GM19452 (cell line): Measurements from ENCODE around the gene THRB.

Experiments used
- ATAC-seq: cut with Tn5 transposase; IDR thresholded peaks from one replicate; pipeline ENCODE4 v1.9.1; 2021; ENCODE audit not compliant: unreplicated experiment

THRB gene

GRCh38 chr3:24318677-24319287 lies 175.9 kb downstream of the THRB start:
- ATAC-seq, result no peak

- no peak for ATAC-seq
Observed at GRCh38 chr3:24316887-24317383, 177.7 kb downstream of the THRB start.

GRCh38 chr3:24315971-24316370 lies 178.7 kb downstream of the THRB start:
- no peak for ATAC-seq

GRCh38 chr3:24315356-24315755 lies 179.3 kb downstream of the THRB start:
- no peak for ATAC-seq

GRCh38 chr3:24311881-24312280 lies 182.8 kb downstream of the THRB start:
- no peak for ATAC-seq

- ATAC-seq, result no peak
Observed at GRCh38 chr3:24310887-24311286, 183.8 kb downstream of the THRB start.

GRCh38 chr3:24306518-24306917 lies 188.1 kb downstream of the THRB start:
- no peak for ATAC-seq

GRCh38 chr3:24305795-24306467 lies 188.7 kb downstream of the THRB start:
- no peak for ATAC-seq

- no peak for ATAC-seq
Observed at GRCh38 chr3:24303057-24303754, 191.4 kb downstream of the THRB start.

GRCh38 chr3:24302396-24302795 lies 192.3 kb downstream of the THRB start:
- ATAC-seq, result no peak

GRCh38 chr3:24300949-24301348 lies 193.7 kb downstream of the THRB start:
- no peak for ATAC-seq

GRCh38 chr3:24299806-24300626 lies 194.6 kb downstream of the THRB start:
- ATAC-seq, result no peak

- ATAC-seq, result no peak
Observed at GRCh38 chr3:24299246-24299805, 195.3 kb downstream of the THRB start.

- no peak for ATAC-seq
Observed at GRCh38 chr3:24296441-24297205, 198.0 kb downstream of the THRB start.

GRCh38 chr3:24294150-24294549 lies 200.5 kb downstream of the THRB start:
- ATAC-seq, result no peak

GRCh38 chr3:24291646-24292045 lies 203.0 kb downstream of the THRB start:
- no peak for ATAC-seq

- ATAC-seq, result no peak
Observed at GRCh38 chr3:24290596-24290995, 204.1 kb downstream of the THRB start.

- ATAC-seq, result no peak
Observed at GRCh38 chr3:24288496-24289236, 206.0 kb downstream of the THRB start.

GRCh38 chr3:24287755-24288450 lies 206.7 kb downstream of the THRB start:
- no peak for ATAC-seq
